NK-92 treated with Interleukin-12 subunit alpha and Interleukin-12 subunit beta, amount 100 ng/mL, for 24 hours (cell line): ENCODE data around the gene CENPF.

ENCODE experiments used
- DNase-seq: peaks from one replicate; lab custom pipeline; 2025; lab: John Stamatoyannopoulos, UW

CENPF gene

DNA sequence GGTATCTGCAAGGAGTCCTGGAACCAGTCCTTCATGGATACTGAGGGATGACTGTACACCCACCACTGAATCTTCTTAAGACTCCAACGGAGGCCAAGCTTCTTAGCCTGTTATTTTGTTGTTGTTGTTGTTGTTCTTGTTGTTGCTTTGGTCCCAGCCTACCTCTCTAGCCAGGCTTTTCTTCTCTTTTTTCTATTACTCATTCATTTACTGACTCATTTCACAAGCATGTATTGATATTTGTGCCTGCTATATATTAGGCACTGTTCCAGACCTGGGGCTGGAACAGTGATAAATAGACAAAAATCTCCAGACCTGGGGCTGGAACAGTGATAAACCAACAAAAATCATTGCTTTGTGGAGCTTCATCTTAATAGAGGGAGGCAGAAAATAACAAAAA, 20.4 kb downstream of the CENPF start:
- no peak for DNase-seq

- no peak for DNase-seq
These were observed 29.1 kb downstream of the CENPF start for GRCh38 chr1:214632091-214632490.

- DNase-seq = no peak
These were observed 30.7 kb downstream of the CENPF start for GRCh38 chr1:214633686-214634085.

GRCh38 chr1:214634267-214634666, 31.3 kb downstream of the CENPF start:
- no peak for DNase-seq

DNA sequence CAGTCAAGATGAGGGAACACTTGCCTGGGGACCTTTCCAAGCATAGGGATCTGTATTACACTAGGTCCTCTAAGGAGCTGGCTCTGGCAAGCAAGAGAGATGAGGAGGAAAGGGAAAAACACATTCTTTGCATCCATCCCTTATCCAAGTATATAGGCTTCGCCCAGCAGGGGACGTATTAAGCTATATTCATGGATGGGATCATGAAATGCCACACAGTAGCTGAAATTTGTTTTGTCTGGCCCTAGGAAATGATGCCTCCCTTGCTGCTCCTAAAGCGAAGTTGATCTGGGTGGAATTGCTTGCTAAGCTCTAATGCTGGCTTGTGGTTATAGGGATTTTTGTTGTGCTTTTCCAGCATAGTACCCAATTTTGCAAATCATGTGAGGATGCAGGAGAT, 32.1 kb downstream of the CENPF start:
- DNase-seq = no peak

GRCh38 chr1:214635506-214635905, 32.5 kb downstream of the CENPF start:
- DNase-seq = no peak

DNA sequence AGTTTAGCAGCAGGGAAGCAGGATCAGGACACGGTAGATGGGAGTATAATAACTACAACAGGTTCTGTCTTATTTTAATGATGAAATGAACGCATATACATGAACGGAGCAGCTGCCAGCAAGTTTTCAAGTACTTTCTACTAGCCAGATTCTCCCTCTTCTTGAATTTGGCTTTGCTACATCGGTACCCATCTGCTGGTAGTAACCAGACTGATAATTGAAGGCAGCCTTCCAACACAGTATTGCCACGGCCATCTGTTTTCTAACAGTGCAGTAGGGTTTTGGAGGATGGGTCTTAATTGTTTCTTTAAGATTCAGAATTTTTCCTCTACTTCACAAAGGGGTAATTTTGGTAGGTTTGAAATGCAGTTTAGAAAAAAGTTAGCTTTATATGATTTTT, 33.4 kb downstream of the CENPF start:
- DNase-seq = no peak

- no peak for DNase-seq
These were observed 34.1 kb downstream of the CENPF start for GRCh38 chr1:214637125-214637524.

- no peak for DNase-seq
These were observed 34.9 kb downstream of the CENPF start for GRCh38 chr1:214637722-214638458.

DNA sequence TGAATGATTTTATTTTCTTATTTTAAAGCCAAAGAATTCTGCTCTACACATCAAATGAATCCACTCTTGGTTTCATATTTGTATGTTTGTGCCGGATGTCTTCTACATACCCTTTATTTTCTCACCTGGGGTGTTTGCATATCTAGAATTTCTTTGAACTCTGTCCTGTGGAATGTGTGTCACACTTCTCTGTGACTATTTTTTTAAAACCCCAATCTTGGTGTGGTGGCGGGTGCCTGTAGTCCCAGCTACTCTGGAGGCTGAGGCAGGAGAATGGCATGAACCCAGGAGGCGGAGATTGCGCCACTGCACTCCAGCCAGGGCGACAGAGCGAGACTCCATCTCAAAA, 35.4 kb downstream of the CENPF start:
- no peak for DNase-seq

GRCh38 chr1:214638997-214639396, 36.0 kb downstream of the CENPF start:
- DNase-seq = no peak

DNA sequence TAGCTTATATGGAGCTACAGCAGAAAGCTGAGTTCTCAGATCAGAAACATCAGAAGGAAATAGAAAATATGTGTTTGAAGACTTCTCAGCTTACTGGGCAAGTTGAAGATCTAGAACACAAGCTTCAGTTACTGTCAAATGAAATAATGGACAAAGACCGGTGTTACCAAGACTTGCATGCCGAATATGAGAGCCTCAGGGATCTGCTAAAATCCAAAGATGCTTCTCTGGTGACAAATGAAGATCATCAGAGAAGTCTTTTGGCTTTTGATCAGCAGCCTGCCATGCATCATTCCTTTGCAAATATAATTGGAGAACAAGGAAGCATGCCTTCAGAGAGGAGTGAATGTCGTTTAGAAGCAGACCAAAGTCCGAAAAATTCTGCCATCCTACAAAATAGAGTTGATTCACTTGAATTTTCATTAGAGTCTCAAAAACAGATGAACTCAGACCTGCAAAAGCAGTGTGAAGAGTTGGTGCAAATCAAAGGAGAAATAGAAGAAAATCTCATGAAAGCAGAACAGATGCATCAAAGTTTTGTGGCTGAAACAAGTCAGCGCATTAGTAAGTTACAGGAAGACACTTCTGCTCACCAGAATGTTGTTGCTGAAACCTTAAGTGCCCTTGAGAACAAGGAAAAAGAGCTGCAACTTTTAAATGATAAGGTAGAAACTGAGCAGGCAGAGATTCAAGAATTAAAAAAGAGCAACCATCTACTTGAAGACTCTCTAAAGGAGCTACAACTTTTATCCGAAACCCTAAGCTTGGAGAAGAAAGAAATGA, 37.6 kb downstream of the CENPF start:
- DNase-seq = no peak

- no peak for DNase-seq
These were observed 38.4 kb downstream of the CENPF start for GRCh38 chr1:214641214-214641895.

DNA sequence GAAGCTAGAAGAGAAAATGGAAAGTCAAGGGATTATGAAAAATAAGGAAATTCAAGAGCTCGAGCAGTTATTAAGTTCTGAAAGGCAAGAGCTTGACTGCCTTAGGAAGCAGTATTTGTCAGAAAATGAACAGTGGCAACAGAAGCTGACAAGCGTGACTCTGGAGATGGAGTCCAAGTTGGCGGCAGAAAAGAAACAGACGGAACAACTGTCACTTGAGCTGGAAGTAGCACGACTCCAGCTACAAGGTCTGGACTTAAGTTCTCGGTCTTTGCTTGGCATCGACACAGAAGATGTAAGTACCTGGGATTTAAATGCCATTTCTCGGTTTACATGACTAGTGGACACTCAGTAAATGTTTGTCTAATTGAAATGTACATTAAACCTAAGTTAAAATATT, 40.0 kb downstream of the CENPF start:
- no peak for DNase-seq

DNA sequence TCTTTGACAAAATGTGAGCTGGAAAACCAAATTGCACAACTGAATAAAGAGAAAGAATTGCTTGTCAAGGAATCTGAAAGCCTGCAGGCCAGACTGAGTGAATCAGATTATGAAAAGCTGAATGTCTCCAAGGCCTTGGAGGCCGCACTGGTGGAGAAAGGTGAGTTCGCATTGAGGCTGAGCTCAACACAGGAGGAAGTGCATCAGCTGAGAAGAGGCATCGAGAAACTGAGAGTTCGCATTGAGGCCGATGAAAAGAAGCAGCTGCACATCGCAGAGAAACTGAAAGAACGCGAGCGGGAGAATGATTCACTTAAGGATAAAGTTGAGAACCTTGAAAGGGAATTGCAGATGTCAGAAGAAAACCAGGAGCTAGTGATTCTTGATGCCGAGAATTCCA, 42.7 kb downstream of the CENPF start:
- DNase-seq = no peak

GRCh38 chr1:214648801-214649200, 45.8 kb downstream of the CENPF start:
- no peak for DNase-seq

DNA sequence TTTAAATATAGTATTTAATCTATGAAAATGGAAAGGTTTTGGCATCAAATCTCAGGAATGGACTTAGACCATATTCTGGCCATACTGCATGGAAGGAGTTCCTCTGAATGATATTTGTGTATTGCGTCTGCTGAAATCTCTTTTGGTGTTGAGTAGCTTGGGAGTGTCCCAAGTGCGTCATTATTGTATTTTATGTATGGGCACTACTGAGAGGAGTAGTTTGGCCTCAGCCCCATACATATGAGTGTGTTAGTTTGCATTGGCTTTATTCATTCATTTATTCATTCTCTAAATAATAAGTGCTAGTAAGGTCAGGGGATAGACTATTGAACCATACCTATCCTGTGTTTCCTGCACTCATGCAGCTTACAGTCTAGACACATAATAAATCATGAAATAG, 46.6 kb downstream of the CENPF start:
- no peak for DNase-seq

DNA sequence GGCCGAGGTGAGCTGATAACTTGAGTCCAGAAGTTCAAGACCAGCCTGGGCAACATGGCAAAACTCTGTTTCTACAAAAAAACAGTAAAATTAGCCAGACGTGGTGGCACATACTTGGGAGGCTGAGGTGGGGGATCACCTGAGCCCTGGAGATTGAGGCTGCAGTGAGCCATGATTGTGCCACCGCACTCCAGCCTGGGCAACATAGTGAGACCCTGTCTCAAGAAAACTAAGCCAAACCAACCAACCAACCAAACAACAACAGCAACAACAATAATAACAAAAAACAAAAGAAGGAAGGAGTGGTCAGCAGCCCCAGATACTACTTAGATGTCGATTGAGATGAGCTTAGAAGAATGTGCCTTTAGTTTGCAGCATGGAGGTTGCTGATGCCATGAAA, 47.7 kb downstream of the CENPF start:
- DNase-seq = no peak

DNA sequence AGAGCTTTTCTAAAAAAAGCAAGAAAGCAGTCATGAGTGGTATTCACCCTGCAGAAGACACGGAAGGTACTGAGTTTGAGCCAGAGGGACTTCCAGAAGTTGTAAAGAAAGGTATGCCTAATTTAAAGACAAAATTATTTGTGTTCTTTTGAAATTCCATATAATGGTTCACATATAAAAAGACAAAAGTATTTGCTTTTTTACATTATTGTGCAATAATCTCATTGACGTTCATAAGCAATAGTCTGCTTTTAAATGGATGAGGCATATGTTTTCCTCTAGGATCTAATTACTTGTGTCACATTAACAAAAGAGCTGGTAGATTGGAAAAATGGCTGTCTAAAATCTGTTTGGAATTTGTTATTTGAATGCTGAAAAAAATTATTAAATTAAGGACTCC, 54.3 kb downstream of the CENPF start:
- no peak for DNase-seq

DNA sequence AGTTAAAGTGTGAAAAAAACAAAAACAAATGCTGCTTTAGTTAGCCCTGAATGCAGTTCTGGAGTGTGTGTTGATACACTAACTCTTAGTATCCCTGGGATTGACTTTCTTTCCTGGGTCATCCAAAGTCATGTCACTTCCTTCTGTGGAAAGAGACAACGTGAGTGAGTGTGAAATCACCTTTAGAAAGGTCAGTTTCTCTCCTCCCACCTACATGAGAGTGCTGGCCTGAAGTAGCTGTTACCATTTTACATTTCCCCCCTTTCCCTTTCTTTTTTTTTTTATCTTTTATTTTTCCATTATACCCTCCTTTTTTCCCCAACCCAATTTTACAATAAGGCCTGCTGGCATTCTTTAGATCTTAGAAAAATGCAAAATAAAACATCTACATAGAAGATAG, 55.2 kb downstream of the CENPF start:
- DNase-seq = no peak

GRCh38 chr1:214658785-214659184, 55.8 kb downstream of the CENPF start:
- DNase-seq = no peak

GRCh38 chr1:214660190-214660589, 57.2 kb downstream of the CENPF start:
- DNase-seq = no peak

GRCh38 chr1:214660900-214661299, 57.9 kb downstream of the CENPF start:
- no peak for DNase-seq
